Limb (tissue), 2 donors: Measurements from ENCODE around the gene TMEM63C.
"Not testable (repeated sequence)": the region's sequence is repeated elsewhere in the genome, so short reads cannot be mapped to it uniquely, and the experiment has no call there.

Experiments used
- DNase-seq, 2 donors: peaks; one replicate each; pipeline ENCODE4 v3.0.0-alpha.2; 2016; ENCODE audit errors: extremely low spot score in 2 of 2

The TMEM63C gene

GRCh38 chr14:77154421-77154820, 27.2 kb upstream of the TMEM63C start:
- no peak for DNase-seq

DNA sequence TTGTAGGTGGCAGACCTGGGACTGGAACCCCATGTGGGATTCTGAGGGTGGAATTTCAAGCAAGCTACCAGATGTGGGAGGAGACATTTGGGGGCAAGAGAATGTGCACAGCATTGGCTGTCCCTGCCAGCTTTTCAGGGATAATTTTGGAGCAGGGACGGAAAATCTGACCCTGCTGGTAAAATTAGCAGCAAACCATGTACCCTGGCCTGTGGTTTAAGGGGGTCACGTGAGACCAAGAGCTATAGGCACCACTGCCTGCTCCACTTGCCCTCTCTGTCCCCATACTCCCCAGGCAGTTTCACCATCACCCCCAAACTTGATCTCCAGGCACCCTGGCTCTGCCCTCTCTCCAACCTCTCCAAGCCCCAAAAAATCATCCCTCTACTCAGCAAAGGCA, 26.5 kb upstream of the TMEM63C start:
- DNase-seq, result no peak

DNA sequence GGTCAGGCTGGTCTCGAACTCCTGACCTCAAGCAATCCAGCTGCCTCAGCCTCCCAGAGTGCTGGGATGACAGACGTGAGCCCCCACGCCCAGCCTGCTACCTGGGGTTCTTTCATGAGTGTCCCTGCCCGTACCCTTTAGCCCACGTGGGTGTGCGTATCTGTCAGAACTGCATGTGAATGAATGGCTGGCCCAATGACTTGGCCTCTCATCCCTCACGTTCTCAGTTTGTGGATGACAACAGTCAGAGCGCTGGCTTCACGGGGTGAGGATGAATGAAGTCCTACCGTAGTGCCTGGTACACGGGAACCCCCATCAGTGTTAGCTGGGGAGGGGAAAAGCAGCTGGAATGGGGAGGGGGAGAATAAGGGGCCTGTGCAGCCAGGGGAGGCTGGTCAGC, 23.9 kb upstream of the TMEM63C start:
- DNase-seq, result no peak

DNA sequence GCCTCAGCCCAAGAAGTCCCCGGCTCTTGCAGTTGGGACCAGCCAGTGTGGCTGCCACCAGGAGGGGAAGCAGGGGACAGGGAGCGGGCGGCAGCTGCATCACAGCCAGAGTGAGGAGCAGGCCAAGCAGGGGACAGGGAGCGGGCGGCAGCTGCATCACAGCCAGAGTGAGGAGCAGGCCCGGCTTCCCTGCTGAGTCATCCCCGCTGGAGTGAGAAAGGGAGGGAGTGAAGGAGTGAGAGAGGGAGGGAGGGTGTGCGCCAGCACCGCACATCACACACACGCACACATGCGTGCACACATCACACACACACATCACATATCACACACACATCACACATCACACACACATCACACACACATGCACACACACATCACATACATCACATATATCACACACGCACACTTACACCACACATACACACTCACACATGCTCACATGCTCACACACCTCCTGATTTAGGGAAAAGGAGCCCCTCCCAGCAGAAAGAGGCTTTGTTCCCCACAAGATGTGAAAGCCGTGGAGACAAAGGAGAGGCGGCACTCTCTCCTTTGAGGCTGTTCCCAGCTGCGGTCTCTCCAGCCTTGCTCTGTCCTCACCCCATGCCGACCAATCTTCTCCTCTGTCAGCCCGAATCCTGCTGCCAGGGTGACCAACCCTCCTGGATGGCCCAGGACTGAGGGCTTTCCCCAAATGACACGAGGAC, 23.3 kb upstream of the TMEM63C start:
- peak; percentile 22 to 79 for DNase-seq

- DNase-seq, result no peak
Observed at GRCh38 chr14:77158882-77159255, 22.7 kb upstream of the TMEM63C start.

DNA sequence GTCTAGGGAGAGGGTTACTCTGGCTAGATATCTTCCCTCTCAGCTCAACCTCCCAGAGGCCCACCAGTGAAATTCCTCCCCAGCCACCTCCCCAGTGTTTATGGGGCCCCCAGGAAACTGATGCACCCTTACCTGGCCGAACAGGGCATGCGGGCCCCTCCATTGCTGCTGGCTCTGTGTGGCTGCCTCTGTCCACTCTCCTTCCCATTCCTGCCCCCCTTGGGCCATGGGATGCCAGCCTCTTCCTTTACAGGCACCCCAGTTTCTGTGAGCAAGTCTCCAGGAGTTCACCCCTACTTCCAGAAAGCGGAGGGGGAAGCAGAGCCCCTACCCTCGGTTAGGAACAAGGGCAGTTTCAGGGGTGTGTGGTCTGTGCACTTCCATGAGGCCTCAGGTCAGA, 20.6 kb upstream of the TMEM63C start:
- DNase-seq, result no peak

DNA sequence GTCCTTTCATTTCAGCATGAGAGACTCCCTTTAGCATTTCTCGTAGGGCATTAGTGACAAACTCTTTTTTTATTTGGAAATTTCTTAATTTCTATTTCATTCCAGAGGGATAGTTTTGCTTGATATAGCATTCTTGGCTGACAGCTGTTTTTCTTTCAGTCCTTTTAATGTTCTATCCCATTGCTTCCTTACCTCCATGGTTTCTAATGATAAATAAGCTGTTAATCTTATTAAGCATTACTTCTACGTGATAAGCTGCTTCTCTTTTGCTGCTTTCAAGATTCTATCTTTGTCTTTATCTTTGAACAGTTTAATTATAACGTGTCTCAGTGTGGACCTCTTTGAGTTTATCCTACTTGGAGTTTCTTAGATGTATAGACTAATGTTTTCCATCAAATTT, 11.6 kb upstream of the TMEM63C start:
- no peak for DNase-seq

DNA sequence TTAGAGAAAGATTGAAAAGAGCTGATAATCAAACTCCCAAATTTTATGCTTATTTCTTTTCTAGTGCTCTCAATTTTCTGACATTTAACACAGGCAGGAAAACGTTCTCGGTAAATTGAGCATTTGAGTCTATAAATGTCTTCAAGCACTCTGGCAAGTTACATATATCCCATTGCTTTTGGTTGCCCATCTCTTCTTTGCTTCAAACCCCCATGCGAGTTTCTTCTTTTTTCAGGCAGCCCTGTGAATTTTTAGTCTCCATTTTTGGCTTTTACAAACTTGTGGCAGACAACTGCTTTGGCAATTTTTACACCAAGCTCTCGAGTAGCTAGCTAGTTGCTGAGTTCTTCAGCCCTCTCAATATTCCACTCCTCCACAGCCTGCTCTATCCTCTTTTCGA, 8.7 kb upstream of the TMEM63C start:
- no peak for DNase-seq

- DNase-seq, result not testable (repeated sequence)
Observed at GRCh38 chr14:77173911-77174617, 7.5 kb upstream of the TMEM63C start.

GRCh38 chr14:77175843-77176242, 5.8 kb upstream of the TMEM63C start:
- DNase-seq, result no peak

DNA sequence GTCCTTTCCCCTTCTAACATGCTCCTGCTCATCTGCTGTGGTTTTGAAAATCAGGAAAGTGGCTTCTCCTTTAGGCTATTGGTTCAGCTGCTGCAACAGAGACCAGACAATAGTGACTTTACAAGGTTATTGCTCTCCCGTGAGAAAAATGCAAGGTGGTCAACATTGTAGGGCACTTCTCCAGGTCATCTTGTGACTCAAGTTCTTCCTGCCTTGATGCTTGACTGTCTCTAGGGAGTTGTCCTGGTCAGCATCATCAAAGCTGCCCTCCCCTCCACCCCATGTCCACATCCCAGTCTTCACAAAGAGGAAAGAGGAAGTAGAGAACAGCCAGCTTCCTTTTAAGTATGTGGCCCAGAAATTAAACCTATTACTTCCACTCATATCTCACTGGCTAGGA, 3.9 kb upstream of the TMEM63C start:
- DNase-seq, result no peak

GRCh38 chr14:77178656-77179055, 2.9 kb upstream of the TMEM63C start:
- DNase-seq, result no peak

- DNase-seq, result no peak
Observed at GRCh38 chr14:77180726-77181602, 634 bp upstream of the TMEM63C start.

DNA sequence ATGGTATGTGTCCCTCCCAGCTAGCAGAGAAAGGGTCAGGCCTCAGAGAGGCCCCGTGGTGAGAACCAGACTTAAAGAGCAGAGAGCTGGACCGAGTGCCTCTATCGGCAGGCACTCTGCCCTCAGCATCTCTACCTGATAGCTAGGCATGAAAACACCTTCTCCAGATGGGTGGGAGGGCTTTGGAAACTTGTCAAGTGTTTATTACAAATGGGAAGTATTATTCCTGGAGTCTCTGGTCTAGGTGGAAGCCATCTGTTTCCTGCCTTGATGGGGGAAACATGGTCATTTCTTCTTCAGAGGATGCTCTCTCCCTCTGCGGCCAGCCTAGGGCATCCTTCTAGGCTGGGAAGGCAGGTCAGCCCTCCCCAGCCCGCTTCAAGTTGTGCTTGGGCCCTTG, 2.3 kb downstream of the TMEM63C start:
- no peak for DNase-seq

- DNase-seq, result no peak
Observed at GRCh38 chr14:77184396-77185092, 2.9 kb downstream of the TMEM63C start.

DNA sequence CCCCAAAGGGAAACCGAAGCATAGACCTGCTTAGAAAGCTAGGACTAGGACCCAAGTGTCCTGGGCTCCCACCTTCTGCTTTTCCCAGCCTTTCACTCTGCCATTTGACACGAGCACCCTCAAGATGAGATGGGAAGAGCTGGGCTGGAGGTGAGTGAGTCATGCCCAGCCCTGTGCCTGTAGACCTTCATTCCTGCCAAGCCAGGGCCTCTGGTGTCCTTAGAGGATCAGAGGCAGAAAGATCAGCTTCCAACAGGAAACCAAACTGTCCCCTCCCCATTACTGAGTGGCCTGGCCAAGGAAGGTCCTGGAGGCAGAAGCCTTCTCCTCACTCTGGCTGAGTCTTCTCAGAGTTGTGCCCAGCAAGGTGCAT, 3.5 kb downstream of the TMEM63C start:
- DNase-seq, result no peak

DNA sequence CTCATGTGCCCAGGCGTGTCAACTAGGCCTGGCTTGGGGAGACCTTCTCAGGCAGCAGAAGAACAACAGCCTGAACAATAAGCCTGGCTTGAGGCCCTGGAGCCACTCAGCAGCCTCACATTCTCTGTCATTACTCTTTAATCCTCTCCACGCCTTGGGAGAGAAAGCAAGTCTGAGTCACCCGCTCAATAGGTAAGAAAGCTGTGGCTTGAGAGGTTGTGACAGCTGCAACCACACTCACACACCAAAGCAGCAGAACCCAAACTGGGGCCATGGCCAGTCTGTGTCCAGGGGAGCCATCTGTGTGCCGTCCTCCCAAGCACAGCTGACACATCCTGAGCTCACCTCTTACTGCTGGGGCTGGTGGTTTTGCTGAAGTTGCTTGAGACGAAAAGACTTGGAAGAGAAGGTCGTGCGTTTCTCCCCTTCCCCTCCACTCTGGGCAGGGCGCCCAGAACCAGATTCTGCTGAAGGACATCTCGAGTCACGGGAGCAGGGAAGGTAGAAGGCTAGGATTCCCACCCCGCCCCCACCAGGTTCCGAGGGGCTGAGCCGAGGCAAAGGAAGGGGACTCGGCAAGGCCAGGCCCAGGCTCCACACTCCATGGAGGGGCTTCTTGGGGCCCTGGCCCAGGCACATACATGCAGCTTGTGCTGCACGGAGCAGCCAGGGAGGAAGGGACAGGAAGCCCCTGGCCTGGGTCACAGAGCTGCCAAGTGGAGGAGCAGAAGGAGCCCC, 5.5 kb downstream of the TMEM63C start:
- peak in 1 of 2 donors; percentile 45 for DNase-seq

- DNase-seq, result no peak
Observed at GRCh38 chr14:77187649-77188012, 6.0 kb downstream of the TMEM63C start.

DNA sequence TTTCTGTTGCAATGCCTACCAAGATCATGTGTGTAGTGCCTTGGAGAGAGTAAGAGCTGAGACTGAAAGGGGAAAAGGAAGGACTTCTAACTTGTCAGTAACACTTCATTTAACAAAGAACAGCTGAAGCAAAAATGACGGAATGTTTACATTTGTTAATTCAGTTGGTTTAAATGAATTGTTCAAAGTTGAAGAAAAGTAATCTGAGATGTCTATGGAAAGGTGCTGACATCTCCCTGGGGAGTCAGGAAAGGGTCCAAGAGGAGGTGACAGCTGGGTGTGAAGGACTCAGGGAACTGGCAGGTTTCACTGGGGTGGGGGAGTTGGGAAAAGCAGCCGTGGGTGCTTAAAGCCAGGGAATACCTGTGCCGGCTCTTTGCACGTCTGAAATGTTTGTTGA, 7.9 kb downstream of the TMEM63C start:
- DNase-seq, result no peak

DNA sequence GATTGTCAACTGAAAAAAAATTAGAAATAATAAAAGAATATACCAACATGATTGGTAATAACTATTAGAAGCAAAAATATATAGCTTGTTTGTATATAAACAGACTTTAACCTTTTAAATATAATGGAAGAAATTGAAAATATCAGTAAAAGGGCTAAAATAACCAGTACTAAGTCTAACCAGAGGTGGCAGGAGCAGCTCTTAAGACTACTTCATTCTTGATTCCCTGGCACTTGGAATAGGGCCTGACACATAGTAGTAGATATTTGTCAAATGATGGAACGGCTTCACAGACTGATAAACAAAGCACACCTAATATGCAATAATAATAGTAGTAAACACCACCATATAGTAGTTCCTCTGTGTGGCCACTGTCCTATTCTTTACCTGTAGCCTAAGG, 9.4 kb downstream of the TMEM63C start:
- no peak for DNase-seq

- DNase-seq, result peak in 1 of 2 donors; percentile 9
Observed at GRCh38 chr14:77194706-77195105, 13.1 kb downstream of the TMEM63C start.
